OCI-LY1 (cell line): ENCODE data around the gene TPD52L1.

Experiments used
- H2AFZ ChIP-seq: fragments of 200-600 bp; sonication (generic), shearing (Covaris generic); 2 replicates; pipeline ENCODE4 v1.6.0; 2014; ENCODE audit warnings: antibody characterized with exemption, mild to moderate bottlenecking, low read length
- H3F3A ChIP-seq: fragments of 200-600 bp; sonication (generic), shearing (Covaris generic); 2 replicates; pipeline ENCODE4 v1.6.0; 2014; ENCODE audit warnings: mild to moderate bottlenecking, antibody characterized with exemption, low read length, moderate library complexity; ENCODE audit not compliant: insufficient read depth
- H3K27ac ChIP-seq: fragments of 200-600 bp; sonication (generic); 2 replicates; pipeline ENCODE4 v1.5.1; 2014; ENCODE audit warnings: low read length, mixed run types, mild to moderate bottlenecking, low read depth; ENCODE audit not compliant: poor library complexity, severe bottlenecking
- H3K27me3 ChIP-seq: fragments of 200-600 bp; sonication (generic); 2 replicates; pipeline ENCODE4 v1.6.0; 2014; ENCODE audit warnings: antibody characterized with exemption, mild to moderate bottlenecking, low read length, moderate library complexity; ENCODE audit not compliant: insufficient read depth
- H3K36me3 ChIP-seq: fragments of 200-600 bp; sonication (generic); 2 replicates; pipeline ENCODE4 v1.6.1; 2014; ENCODE audit warnings: mild to moderate bottlenecking, antibody characterized with exemption, low read length, moderate library complexity, mixed read lengths; ENCODE audit not compliant: insufficient read depth
- H3K4me1 ChIP-seq: fragments of 200-600 bp; sonication (generic); 2 replicates; pipeline ENCODE4 v1.5.1; 2014; ENCODE audit warnings: mild to moderate bottlenecking, low read length, moderate library complexity; ENCODE audit not compliant: insufficient read depth, severe bottlenecking
- H3K4me2 ChIP-seq: fragments of 200-600 bp; sonication (generic), shearing (Covaris generic); 2 replicates; pipeline ENCODE4 v1.6.1; 2014; ENCODE audit warnings: low read length
- H3K4me3 ChIP-seq: fragments of 200-600 bp; sonication (generic); 2 replicates; pipeline ENCODE4 v1.5.1; 2014; ENCODE audit warnings: low read length, low read depth, mild to moderate bottlenecking, mixed read lengths; ENCODE audit not compliant: poor library complexity, severe bottlenecking
- H3K79me2 ChIP-seq: fragments of 200-600 bp; shearing (Covaris generic); 2 replicates; pipeline ENCODE4 v1.6.1; 2016; ENCODE audit warnings: mixed run types, low read length, mixed read lengths; ENCODE audit not compliant: insufficient read depth
- H3K9ac ChIP-seq: fragments of 200-600 bp; sonication (generic), shearing (Covaris generic); 2 replicates; pipeline ENCODE4 v1.6.1; 2014; ENCODE audit warnings: mild to moderate bottlenecking, low read length, mixed read lengths
- H3K9me2 ChIP-seq: fragments of 200-600 bp; sonication (generic), shearing (Covaris generic); 2 replicates; pipeline ENCODE4 v1.6.1; 2014; ENCODE audit warnings: low read depth, mild to moderate bottlenecking, low read length, mixed read lengths
- H3K9me3 ChIP-seq: fragments of 200-600 bp; shearing (Covaris generic); 2 replicates; pipeline ENCODE4 v1.6.1; 2014; ENCODE audit warnings: low read length, mixed read lengths
- H4K20me1 ChIP-seq: fragments of 200-600 bp; sonication (generic), shearing (Covaris generic); 2 replicates; pipeline ENCODE4 v1.6.0; 2016; ENCODE audit warnings: mild to moderate bottlenecking, low read length; ENCODE audit not compliant: insufficient read depth
- CTCF ChIP-seq: fragments of 200-600 bp; sonication (generic), shearing (Covaris generic); IDR thresholded peaks from 2 replicates; pipeline ENCODE4 v1.5.1; 2017; ENCODE audit warnings: mild to moderate bottlenecking, antibody characterized with exemption, low read length, moderate library complexity, mixed read lengths
- EZH2 ChIP-seq: fragments of 200-600 bp; sonication (generic), shearing (Covaris generic); IDR thresholded peaks from 2 replicates; pipeline ENCODE4 v1.8.0; 2017; ENCODE audit warnings: borderline replicate concordance, mixed run types, mild to moderate bottlenecking, antibody characterized with exemption, low read length, moderate library complexity, mixed read lengths

Gene TPD52L1

GRCh38 chr6:125301435-125302391 is 148.1 kb downstream of the TPD52L1 start, which contains the start of gene HDDC2:
Gene HDDC2, minus strand, starts transcription at chr6:125301967. Its CDS starts 35 bp downstream, at chr6:125301932.
- Histone ChIP-seq H2AFZ (peak within 1 kb of the TSS; percentile 93; the same call in 1 of the 2 replicates), H3K27me3 (no peaks in the 10 kb centered on the region; the same call in 1 of the 2 replicates), H3K4me1 (peaks cover 24% of the 10 kb centered on the region), H3K27ac (peak within 1 kb of the TSS; percentile 19), H3K4me2 (peak within 1 kb of the TSS; percentile 99), H3K9me2 (no peaks in the 10 kb centered on the region), H3F3A (peaks cover 4% of the 10 kb centered on the region; the same call in 1 of the 2 replicates), H3K36me3 (peaks cover 38% of the 10 kb centered on the region), H4K20me1 (no peaks in the 10 kb centered on the region), H3K79me2 (peaks cover 18% of the 10 kb centered on the region), H3K9ac (peak within 1 kb of the TSS; percentile 91), H3K9me3 (no peaks in the 10 kb centered on the region), H3K4me3 (peak within 1 kb of the TSS; percentile 93)
- no peak for TF ChIP-seq CTCF

DNA sequence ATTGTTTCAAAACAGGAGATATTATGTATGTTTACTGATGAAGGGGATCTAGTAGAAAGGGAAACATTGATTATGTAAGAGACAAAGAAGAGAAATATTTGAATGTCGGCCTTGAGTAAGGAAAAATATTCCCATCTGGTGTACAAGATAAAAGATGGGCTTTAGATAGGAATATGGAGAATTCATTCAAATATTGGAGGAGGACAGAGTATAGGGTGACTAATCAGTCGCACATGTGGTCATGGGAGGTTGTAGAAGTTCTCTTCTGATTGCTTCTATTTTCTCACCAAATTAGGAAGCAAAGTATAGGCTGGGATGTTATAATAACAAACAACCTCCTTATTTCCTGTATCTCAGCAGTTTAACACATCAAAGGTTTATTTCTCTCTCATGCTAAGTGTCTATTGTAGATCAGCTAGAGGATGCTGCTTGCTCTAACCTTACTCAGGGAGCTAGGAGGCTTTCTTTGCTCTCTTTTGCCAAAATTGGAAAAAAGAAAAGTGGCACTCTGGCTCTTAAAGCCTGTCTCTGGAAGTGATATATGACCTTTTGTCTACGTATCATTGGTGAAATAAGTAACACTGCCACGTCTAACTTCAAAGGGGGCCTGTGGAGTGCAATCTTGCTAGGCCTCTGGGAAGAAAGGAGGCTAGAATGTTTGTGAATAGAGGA is 149.4 kb downstream of the TPD52L1 start:
- no peaks in the 10 kb centered on the region for H4K20me1 ChIP-seq
- H3K27ac ChIP-seq = no peak overlapping the region
- H3K9me3 ChIP-seq = no peaks in the 10 kb centered on the region
- H3K4me1 ChIP-seq = peaks cover 24% of the 10 kb centered on the region
- no peak overlapping the region for H2AFZ ChIP-seq
- peaks cover 25% of the 10 kb centered on the region for H3K36me3 ChIP-seq
- no peak overlapping the region for H3K4me3 ChIP-seq
- peaks cover 4% of the 10 kb centered on the region; the same call in 1 of the 2 replicates for H3F3A ChIP-seq
- TF ChIP-seq EZH2 (no peak), CTCF (no peak)
- H3K9me2 ChIP-seq = no peaks in the 10 kb centered on the region
- no peak overlapping the region for H3K9ac ChIP-seq
- peaks cover 18% of the 10 kb centered on the region for H3K79me2 ChIP-seq
- H3K27me3 ChIP-seq = no peaks in the 10 kb centered on the region; the same call in 1 of the 2 replicates
- H3K4me2 ChIP-seq = no peak overlapping the region

GRCh38 chr6:125303512-125303854 is 149.9 kb downstream of the TPD52L1 start:
- Histone ChIP-seq H3K9me2 (no peaks in the 10 kb centered on the region), H4K20me1 (no peaks in the 10 kb centered on the region), H3K9me3 (no peaks in the 10 kb centered on the region), H3K4me1 (peaks cover 24% of the 10 kb centered on the region), H3K27me3 (no peaks in the 10 kb centered on the region; the same call in 1 of the 2 replicates), H3K4me3 (no peak overlapping the region), H3K27ac (no peak overlapping the region), H3F3A (peaks cover 4% of the 10 kb centered on the region; the same call in 1 of the 2 replicates), H3K79me2 (peaks cover 18% of the 10 kb centered on the region), H3K9ac (no peak overlapping the region), H3K36me3 (peaks cover 20% of the 10 kb centered on the region), H3K4me2 (no peak overlapping the region), H2AFZ (no peak overlapping the region)
- TF ChIP-seq EZH2 (no peak), CTCF (no peak)
